Mononuclear cell (primary cell): ENCODE measurements around the gene RTL3. TPM values are rescaled to one million over a fixed set of nuclear protein-coding genes. Genes with fewer than 3 reads are reported as not detected.

Experiments
- H3K27me3 ChIP-seq: 2 replicates; pipeline ENCODE4 v1.6.0; 2011; ENCODE audit warnings: low read length, control low read depth; ENCODE audit not compliant: insufficient read depth
- H3K4me1 ChIP-seq: 2 replicates; pipeline ENCODE4 v1.5.1; 2011; ENCODE audit warnings: mild to moderate bottlenecking, low read length, control low read depth; ENCODE audit not compliant: insufficient read depth
- H3K4me3 ChIP-seq: 2 replicates; pipeline ENCODE4 v1.5.1; 2011; ENCODE audit warnings: mild to moderate bottlenecking, low read length, moderate library complexity
- H3K9me3 ChIP-seq: 2 replicates; pipeline ENCODE4 v1.5.1; 2011; ENCODE audit warnings: low read depth, mild to moderate bottlenecking, control low read depth, low read length
- total RNA-seq: library from RNA; depleted of rRNA; stranded (reverse); fragments of >200 nt; gene quantifications from one replicate; pipeline ENCODE4 v1.2.3, GENCODE V29; 2012

Gene RTL3
- total RNA-seq: not detected

DNA sequence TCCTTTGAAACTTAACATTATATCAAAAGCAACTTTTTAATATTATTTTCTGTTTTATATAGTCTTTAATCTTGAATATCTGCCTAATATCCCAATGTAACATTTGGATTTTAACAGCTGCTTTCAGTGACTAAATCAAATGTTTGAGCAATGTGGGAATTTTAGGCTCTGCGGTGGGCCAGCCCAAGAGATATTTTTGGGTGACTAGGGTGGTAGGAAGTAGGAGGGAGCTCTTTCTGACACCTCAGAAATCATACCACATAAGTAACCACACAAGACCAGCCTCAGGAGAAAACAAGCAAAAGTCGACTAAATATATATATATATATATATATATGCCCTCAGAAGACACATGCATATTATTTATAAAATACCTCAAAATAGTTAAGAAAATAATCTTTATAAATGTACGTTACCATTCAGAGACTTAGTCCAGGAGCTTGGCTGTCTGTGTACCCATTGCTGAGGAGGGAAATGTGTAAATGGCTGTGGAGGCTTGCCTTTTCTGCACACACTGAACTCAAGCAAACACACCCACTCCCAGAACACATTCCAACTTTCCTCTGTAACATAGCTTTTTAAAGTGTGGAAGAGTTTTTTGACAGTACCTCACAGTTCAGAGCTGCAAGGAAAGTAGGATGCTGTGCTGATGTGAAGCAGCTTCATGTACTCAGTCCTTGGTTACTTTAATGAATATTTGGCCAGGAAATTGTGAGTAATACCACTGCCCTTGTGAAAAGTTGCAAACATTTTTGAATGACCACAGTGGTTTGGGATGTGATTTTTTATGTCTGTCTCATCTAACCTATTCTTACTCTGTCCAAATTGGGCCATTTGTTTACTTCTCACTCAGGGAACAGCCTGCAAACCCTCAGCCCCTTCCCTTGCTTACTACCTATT, at the start of gene RTL3:
TSS of gene RTL3 (minus strand) at position 484 of the 900 bp plus-strand sequence. CDS start 908 bp downstream, outside the sequence.
- H3K9me3 ChIP-seq: no peaks in the 10 kb centered on the region
- H3K4me1 ChIP-seq: peaks cover 11% of the 10 kb centered on the region
- H3K27me3 ChIP-seq: no peaks in the 10 kb centered on the region
- H3K4me3 ChIP-seq: no peak within 1 kb of the TSS

DNA sequence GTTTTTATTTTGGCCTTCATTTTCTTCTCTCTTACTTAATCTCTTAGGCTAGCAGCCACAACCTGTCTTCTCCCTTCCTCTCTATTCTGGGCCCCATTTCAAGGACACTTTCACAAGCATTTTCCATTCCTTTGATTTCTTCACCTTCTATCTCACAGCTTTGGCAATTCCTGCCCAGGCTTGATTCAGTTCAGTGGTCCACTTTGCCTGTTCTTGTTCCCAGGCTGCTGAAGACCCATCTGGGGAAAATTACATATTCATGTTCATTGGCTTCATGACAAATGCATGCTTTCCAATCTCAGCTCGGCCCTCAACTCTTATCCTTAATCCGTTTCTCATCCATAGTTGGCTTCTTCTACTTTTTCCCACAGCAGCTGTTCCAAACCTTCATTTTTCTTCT, 49.7 kb upstream of the RTL3 start:
- Histone ChIP-seq H3K4me3 (no peak overlapping the region), H3K4me1 (no peaks in the 10 kb centered on the region), H3K27me3 (no peaks in the 10 kb centered on the region), H3K9me3 (no peaks in the 10 kb centered on the region)

- no peaks in the 10 kb centered on the region for H3K4me1 ChIP-seq
- H3K4me3 ChIP-seq: no peak overlapping the region
- no peaks in the 10 kb centered on the region for H3K9me3 ChIP-seq
Measured at GRCh38 chrX:78708262-78708661, 49.1 kb upstream of the RTL3 start.

GRCh38 chrX:78706071-78706470, 46.9 kb upstream of the RTL3 start:
- H3K4me3 ChIP-seq: no peak overlapping the region
- H3K27me3 ChIP-seq: no peaks in the 10 kb centered on the region
- no peaks in the 10 kb centered on the region for H3K9me3 ChIP-seq
- no peaks in the 10 kb centered on the region for H3K4me1 ChIP-seq

More at GRCh38 chrX:78708262-78708661, 49.1 kb upstream of the RTL3 start:
- H3K27me3 ChIP-seq: no peaks in the 10 kb centered on the region

GRCh38 chrX:78693536-78693935, 34.4 kb upstream of the RTL3 start:
- H3K4me3 ChIP-seq: no peak overlapping the region
- H3K27me3 ChIP-seq: no peaks in the 10 kb centered on the region
- no peaks in the 10 kb centered on the region for H3K4me1 ChIP-seq
- no peaks in the 10 kb centered on the region for H3K9me3 ChIP-seq

GRCh38 chrX:78693012-78693411, 33.9 kb upstream of the RTL3 start:
- no peak overlapping the region for H3K4me3 ChIP-seq
- no peaks in the 10 kb centered on the region for H3K4me1 ChIP-seq
- H3K27me3 ChIP-seq: no peaks in the 10 kb centered on the region
- H3K9me3 ChIP-seq: no peaks in the 10 kb centered on the region

- Histone ChIP-seq H3K4me3 (no peak overlapping the region), H3K27me3 (no peaks in the 10 kb centered on the region), H3K9me3 (no peaks in the 10 kb centered on the region), H3K4me1 (no peaks in the 10 kb centered on the region)
Measured at GRCh38 chrX:78687586-78687985, 28.5 kb upstream of the RTL3 start.

DNA sequence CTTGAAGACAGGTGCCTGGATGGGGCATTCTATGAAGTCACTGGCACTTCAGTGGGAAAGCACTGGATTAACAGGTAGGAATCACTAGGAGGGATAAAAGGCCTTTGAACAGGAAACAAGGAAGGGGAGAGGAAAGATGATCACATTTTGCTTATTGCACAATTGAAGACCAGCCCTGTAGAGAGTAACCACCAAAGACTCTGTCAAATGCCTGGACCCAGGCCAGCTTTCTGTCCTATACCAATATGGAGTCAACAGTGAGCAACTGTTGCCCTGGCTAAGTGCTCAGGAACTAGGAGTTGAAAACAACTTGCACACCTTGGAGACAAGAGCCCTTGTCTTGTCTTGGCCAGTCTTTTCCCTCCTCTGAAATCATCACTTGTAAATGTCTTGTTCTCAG, 14.1 kb upstream of the RTL3 start:
- H3K9me3 ChIP-seq: no peaks in the 10 kb centered on the region
- H3K4me3 ChIP-seq: no peak overlapping the region
- H3K27me3 ChIP-seq: no peaks in the 10 kb centered on the region
- no peaks in the 10 kb centered on the region for H3K4me1 ChIP-seq

- Histone ChIP-seq H3K4me3 (no peak overlapping the region), H3K4me1 (no peaks in the 10 kb centered on the region)
Measured at GRCh38 chrX:78665342-78665741, 6.2 kb upstream of the RTL3 start.

DNA sequence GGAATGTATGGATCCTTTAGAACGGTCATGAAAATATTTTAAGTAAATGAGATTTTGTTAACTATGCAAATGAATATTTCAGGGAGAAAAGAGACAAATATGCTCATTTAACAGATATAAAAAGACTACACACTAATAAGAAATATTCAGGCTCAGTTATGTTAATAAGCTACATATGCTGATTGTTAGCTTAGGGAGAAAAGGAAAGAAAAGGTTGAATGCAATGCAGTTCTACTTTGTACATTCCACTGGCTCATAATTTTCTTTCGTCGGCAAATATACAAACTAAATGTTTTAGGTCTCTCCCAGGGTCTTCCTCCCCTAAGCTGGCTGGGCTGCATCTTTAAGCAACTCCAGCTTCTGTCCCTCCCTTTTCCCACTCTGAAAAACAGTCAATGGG, 2.7 kb upstream of the RTL3 start:
- Histone ChIP-seq H3K4me3 (no peak overlapping the region), H3K4me1 (peaks cover 11% of the 10 kb centered on the region), H3K9me3 (no peaks in the 10 kb centered on the region), H3K27me3 (no peaks in the 10 kb centered on the region)

More at GRCh38 chrX:78665342-78665741, 6.2 kb upstream of the RTL3 start:
- H3K9me3 ChIP-seq: no peaks in the 10 kb centered on the region
- H3K27me3 ChIP-seq: no peaks in the 10 kb centered on the region

DNA sequence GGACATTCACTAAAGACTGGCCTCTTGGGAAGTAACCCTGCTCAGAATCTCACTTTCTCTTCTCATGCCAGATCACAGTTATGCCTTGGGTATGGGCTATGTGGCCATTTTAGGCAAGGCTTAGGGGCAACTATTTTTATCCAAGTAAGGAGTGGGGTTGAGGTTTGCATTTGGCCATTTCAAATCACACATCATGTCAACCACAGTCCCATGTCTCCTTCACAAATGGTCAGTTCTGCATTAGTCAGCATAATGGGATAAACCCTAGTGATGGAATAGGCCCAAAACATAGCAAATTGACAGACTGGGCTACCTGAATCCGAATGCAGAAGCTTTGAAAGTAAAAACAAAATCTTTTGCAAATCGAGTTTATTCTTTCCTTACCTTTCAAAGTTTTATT, 827 bp upstream of the RTL3 start:
- H3K27me3 ChIP-seq: no peaks in the 10 kb centered on the region
- H3K9me3 ChIP-seq: no peaks in the 10 kb centered on the region
- peaks cover 11% of the 10 kb centered on the region for H3K4me1 ChIP-seq
- no peak overlapping the region for H3K4me3 ChIP-seq

GRCh38 chrX:78658414-78658813, 714 bp downstream of the RTL3 start:
- Histone ChIP-seq H3K4me1 (peaks cover 16% of the 10 kb centered on the region), H3K4me3 (no peak overlapping the region), H3K9me3 (no peaks in the 10 kb centered on the region), H3K27me3 (no peaks in the 10 kb centered on the region)

GRCh38 chrX:78655642-78656041, 3.5 kb downstream of the RTL3 start:
- no peak overlapping the region for H3K4me3 ChIP-seq
- H3K27me3 ChIP-seq: no peaks in the 10 kb centered on the region
- no peaks in the 10 kb centered on the region for H3K9me3 ChIP-seq
- peaks cover 27% of the 10 kb centered on the region for H3K4me1 ChIP-seq

DNA sequence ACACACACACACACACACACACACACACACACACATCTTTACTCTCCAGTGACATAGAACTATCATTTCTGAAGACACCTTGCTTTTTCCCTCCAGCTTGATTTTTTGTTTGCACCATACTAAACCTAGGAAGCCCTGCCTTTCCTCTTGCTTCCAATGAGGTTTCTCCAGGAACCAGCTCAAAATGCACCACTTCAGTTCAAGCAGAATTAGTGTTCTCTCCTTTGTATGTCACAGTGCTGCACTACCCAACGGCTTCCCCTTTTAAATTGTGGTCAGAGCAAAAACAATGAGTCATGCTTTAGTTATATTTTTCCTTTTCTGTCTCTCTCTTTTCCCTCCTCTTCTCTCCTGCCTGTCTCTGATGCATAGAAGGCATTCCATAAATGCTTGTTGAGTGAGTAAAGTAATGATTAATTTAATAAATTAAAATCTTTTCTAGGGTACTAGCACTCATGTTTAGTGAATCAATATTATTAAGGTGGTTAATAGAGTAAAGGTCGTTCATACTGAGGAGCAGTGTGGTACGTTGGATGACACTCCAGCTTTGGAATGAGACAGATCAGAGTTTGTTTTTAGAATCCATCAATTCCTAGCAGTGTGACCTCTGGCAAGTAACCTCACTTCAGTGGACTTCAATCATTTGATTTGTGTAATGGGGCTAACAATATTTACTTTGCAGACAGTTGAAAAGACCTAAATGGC, 5.9 kb downstream of the RTL3 start:
- Histone ChIP-seq H3K27me3 (no peaks in the 10 kb centered on the region), H3K9me3 (no peaks in the 10 kb centered on the region), H3K4me1 (peaks cover 20% of the 10 kb centered on the region), H3K4me3 (no peak overlapping the region)

- no peaks in the 10 kb centered on the region for H3K27me3 ChIP-seq
- no peaks in the 10 kb centered on the region for H3K9me3 ChIP-seq
- H3K4me3 ChIP-seq: no peak overlapping the region
- H3K4me1 ChIP-seq: peaks cover 19% of the 10 kb centered on the region
Measured at GRCh38 chrX:78650906-78651437, 8.2 kb downstream of the RTL3 start.
